Loucy (cell line): ENCODE data around the gene SRGAP2.
A peak's percentile ranks its signal among the peaks of the same experiment; 100 is the strongest.
"Not testable (repeated sequence)": the region's sequence is repeated elsewhere in the genome, so short reads cannot be mapped to it uniquely, and the experiment has no call there.

ENCODE experiments used
- H2AFZ ChIP-seq: fragments of 200-600 bp; sonication (generic); 2 replicates; pipeline ENCODE4 v1.6.0; 2016; ENCODE audit warnings: antibody characterized with exemption, mild to moderate bottlenecking, low read length, moderate library complexity
- H3F3A ChIP-seq: fragments of 200-600 bp; 2 replicates; pipeline ENCODE4 v1.6.0; 2016; ENCODE audit warnings: antibody characterized with exemption, low read depth, mild to moderate bottlenecking
- H3K27me3 ChIP-seq: fragments of 200-600 bp; sonication (generic); 2 replicates; pipeline ENCODE4 v1.6.1; 2014; ENCODE audit warnings: low read length, mild to moderate bottlenecking; ENCODE audit not compliant: insufficient read depth, poor library complexity, severe bottlenecking
- H3K36me3 ChIP-seq: fragments of 200-600 bp; sonication (generic); 2 replicates; pipeline ENCODE4 v1.6.1; 2016; ENCODE audit warnings: low read length; ENCODE audit not compliant: insufficient read depth
- H3K4me1 ChIP-seq: fragments of 200-600 bp; sonication (generic); 2 replicates; pipeline ENCODE4 v1.5.1; 2014; ENCODE audit warnings: low read length, mild to moderate bottlenecking; ENCODE audit not compliant: insufficient read depth, poor library complexity, severe bottlenecking
- H3K4me2 ChIP-seq: fragments of 200-600 bp; sonication (generic); 2 replicates; pipeline ENCODE4 v1.6.0; 2014; ENCODE audit warnings: antibody characterized with exemption, low read length, low read depth, mild to moderate bottlenecking; ENCODE audit not compliant: poor library complexity, severe bottlenecking
- H3K4me3 ChIP-seq: fragments of 200-600 bp; sonication (generic); 2 replicates; pipeline ENCODE4 v1.5.1; 2014; ENCODE audit warnings: low read length, mild to moderate bottlenecking, mixed read lengths; ENCODE audit not compliant: poor library complexity, severe bottlenecking
- H3K79me2 ChIP-seq: fragments of 200-600 bp; sonication (generic); 2 replicates; pipeline ENCODE4 v1.6.1; 2014; ENCODE audit warnings: low read length; ENCODE audit not compliant: insufficient read depth
- H3K9ac ChIP-seq: fragments of 200-600 bp; sonication (generic); 2 replicates; pipeline ENCODE4 v1.6.0; 2014; ENCODE audit warnings: mild to moderate bottlenecking, low read depth, low read length, moderate library complexity; ENCODE audit not compliant: poor library complexity, severe bottlenecking
- H3K9me2 ChIP-seq: fragments of 200-600 bp; sonication (generic); replicated peaks from 2 replicates; pipeline ENCODE4 v1.6.1; 2016; ENCODE audit warnings: low read depth, low read length, mixed read lengths
- H3K9me3 ChIP-seq: fragments of 200-600 bp; sonication (generic); 2 replicates; pipeline ENCODE4 v1.6.1; 2014; ENCODE audit warnings: mild to moderate bottlenecking, antibody characterized with exemption, low read length, low read depth; ENCODE audit not compliant: insufficient read depth
- H4K20me1 ChIP-seq: fragments of 200-600 bp; sonication (generic); 2 replicates; pipeline ENCODE4 v1.6.0; 2014; ENCODE audit warnings: antibody characterized with exemption, low read length, mild to moderate bottlenecking; ENCODE audit not compliant: insufficient read depth, poor library complexity, severe bottlenecking

The SRGAP2 gene

DNA sequence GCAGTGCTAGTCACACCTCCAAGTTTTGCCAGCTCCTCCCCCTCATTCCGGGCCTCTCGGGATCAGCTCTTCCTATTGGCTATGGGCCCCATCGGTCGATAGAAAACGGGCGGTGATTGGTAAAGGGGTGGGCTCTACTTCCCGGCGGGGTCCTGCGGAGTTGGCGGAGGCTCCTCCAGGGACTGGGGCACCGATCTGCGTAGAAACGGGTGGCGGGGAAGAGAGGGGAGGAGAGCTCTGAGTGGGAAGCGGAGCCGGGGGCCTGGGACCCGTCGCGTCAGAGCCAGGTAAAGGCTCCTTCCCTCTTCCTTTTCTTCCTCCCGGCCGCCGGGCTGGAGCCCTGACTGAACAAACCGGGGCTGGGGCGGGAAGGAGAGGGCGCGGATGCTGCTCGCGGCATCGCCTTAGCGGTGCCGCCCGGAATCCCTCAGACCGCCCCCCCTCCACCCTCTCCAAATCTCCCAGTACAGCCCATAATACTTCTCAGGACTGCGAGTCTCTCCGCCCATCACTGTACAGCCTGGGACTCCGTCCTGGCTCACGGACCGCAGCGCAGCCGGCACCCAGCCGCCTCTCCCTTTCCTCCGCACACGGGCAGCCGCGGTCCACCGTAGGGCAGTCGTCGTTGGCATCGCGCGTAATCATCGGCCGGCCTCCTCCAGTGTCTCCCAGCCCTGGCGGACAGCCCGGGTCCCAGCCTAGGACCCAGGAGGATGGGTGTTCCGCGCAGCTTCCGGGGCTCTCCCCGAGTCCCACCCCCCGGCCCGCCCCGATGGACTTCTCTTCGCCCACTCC is at the start of gene SRGAP2:
Gene SRGAP2 (plus strand): TSS at position 178 of the 795 bp plus-strand sequence. CDS start 2,430 bp downstream, outside the sequence.
- H3K27me3 ChIP-seq, H3K79me2 ChIP-seq, H3K4me1 ChIP-seq, H4K20me1 ChIP-seq, H3K4me2 ChIP-seq, H3K36me3 ChIP-seq, H3K9me3 ChIP-seq, H2AFZ ChIP-seq, H3K9me2 ChIP-seq, H3F3A ChIP-seq: not testable (repeated sequence)
- H3K9ac ChIP-seq: peak within 1 kb of the TSS; percentile 27
- peak within 1 kb of the TSS; percentile 70 for H3K4me3 ChIP-seq

DNA sequence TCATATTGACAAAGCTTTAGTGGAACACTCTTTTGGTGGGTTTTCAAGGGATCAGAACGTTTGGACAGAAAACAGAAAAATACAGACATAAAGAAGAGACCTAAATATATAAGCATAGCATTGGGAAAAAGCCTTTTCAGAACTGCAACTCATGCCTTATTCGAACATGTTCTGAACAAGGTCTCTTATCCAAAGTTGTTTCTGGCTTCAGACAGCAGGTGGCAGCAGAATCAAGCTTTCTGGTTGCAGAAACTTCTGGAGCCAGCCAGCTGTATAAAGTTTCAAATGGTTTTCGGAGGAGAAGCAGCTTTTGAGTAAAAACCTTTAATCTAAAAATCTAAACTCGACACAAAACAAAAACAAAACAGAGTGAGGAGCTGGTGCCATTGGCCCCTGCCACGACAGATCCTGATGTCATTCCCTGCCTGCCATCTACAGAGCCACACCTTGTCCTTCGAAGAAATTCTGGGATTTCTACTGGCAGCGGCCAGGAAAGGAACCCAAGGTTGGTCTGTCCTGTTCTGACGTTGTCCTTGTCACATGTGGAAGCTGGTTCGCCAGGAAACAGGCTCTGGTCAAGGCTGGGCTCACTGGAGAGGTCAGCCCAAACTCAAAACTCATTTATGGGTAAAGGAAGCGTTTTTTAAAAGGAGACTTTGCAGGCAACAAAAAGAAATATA is 35.9 kb upstream of the SRGAP2 start:
- not testable (repeated sequence) for H3K79me2 ChIP-seq, H3K4me3 ChIP-seq, H3K9me3 ChIP-seq, H3F3A ChIP-seq, H3K9me2 ChIP-seq, H3K4me2 ChIP-seq, H2AFZ ChIP-seq, H3K9ac ChIP-seq, H3K36me3 ChIP-seq, H3K4me1 ChIP-seq, H3K27me3 ChIP-seq, H4K20me1 ChIP-seq

DNA sequence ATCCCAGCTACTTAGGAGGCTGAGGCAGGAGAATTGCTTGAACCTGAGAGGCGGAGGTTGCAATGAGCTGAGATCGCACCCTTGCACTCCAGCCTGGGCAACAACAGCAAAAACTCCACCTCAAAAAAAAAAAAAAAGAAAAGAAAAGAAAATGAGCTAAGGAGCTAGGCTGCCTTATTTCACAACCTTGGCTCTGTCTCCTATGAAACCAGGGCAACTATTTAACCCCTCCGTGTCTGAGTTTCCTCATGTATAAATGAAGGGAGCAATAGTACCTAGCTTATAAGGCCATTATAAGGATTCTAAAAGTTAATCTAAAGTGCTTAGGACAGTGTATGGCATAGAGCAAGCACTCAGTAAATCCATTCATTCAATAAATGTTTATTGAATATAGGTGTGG is 33.5 kb upstream of the SRGAP2 start:
- not testable (repeated sequence) for H3K9me2 ChIP-seq, H3F3A ChIP-seq, H3K4me2 ChIP-seq

DNA sequence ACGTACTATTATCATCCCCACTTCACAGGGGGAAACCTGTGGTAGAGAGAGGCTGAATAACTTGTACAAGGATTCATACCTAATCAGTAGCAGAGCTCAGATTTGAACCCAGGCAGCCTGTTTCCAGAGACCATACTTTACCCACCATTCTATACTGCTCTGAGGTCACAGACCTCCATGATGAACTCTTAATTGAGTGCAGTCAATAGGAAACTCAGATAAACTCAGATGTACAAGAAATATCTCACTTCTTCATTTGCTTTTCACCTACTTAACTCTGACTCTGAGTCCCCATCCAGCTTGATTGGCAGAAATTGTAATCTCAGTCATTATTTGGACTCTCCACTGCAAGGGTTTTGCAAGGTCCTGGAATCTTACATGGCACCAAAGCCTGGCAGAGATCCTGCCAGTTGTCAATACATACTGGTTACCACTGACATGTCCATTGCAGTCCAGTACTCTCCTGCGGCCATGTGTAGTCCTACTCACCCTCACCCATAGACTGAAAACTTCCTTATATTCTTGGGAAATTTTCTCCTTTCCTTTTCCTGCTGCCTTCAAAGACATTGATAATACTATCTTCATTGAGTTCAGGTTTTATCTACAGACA is 30.1 kb upstream of the SRGAP2 start:
- H3K27me3 ChIP-seq, H3K9ac ChIP-seq, H3K36me3 ChIP-seq, H3K4me1 ChIP-seq, H3F3A ChIP-seq, H3K9me3 ChIP-seq, H3K9me2 ChIP-seq, H2AFZ ChIP-seq, H3K4me2 ChIP-seq, H4K20me1 ChIP-seq, H3K79me2 ChIP-seq, H3K4me3 ChIP-seq: not testable (repeated sequence)

More for the DNA sequence above, 33.5 kb upstream of the SRGAP2 start:
- not testable (repeated sequence) for H3K9ac ChIP-seq, H3K36me3 ChIP-seq, H3K4me1 ChIP-seq, H3K9me3 ChIP-seq, H3K27me3 ChIP-seq, H2AFZ ChIP-seq, H3K4me3 ChIP-seq, H4K20me1 ChIP-seq, H3K79me2 ChIP-seq

DNA sequence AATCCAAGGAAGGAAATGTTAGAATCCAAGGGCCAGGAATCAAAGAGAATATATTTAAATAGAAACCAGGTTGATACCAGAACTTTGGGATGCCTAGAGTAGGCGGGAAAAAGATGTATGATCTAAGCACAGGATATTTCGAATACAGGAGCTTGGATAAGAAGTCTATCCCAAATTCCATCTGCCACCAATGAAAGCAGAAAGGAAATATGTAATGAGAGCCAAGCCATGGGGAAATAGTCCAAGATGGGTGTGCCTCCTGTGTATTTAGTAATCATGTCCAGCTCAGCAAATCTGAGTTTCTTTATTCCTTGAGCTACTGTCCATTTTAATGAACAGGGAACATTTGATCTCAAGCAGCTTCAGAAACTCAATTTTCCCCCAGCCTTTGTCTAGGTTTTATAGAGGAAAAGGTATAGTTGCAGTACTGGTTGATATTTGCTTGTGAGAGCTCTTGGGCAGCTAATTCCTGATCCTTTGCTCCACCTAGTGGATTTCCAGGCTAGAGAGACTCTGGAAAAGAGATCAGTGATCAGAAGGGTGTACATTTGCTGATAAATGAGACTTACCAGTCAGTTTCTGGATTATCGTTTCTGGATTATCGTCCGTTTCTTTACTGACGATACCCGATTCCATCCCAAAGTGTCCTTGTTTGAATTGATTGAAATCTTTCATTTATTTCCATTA is 29.0 kb upstream of the SRGAP2 start:
- H3K9ac ChIP-seq, H3K9me2 ChIP-seq, H3K9me3 ChIP-seq, H3K27me3 ChIP-seq, H3K4me2 ChIP-seq, H3F3A ChIP-seq, H4K20me1 ChIP-seq, H3K79me2 ChIP-seq, H3K36me3 ChIP-seq, H2AFZ ChIP-seq, H3K4me1 ChIP-seq, H3K4me3 ChIP-seq: not testable (repeated sequence)
